ENCODE results near the gene CAB39L. TPM values are rescaled to one million over a fixed set of nuclear protein-coding genes. Genes with fewer than 3 reads are reported as not detected.

Gene CAB39L
- total RNA-seq (2022) (6.2 and 11.1 TPM in 2 replicates), Bru-seq, nascent RNA (percentile 64 among the genes with signal in this experiment), BruChase-seq, experiment 1, labeled RNA remaining after a 6-hour chase (percentile 64 among the genes with signal in this experiment), BruChase-seq, experiment 2, labeled RNA remaining after a 2-hour chase (percentile 58 among the genes with signal in this experiment)
- long read RNA-seq, transcript CAB39L-205 (11 exons, 2,416 nt) = major isoform, 9 of 18 reads
- long read RNA-seq, partial matches to known transcripts = 0 of 18 reads
- long read RNA-seq, other reads (novel, unspliced or antisense) = 9 of 18 reads

DNA sequence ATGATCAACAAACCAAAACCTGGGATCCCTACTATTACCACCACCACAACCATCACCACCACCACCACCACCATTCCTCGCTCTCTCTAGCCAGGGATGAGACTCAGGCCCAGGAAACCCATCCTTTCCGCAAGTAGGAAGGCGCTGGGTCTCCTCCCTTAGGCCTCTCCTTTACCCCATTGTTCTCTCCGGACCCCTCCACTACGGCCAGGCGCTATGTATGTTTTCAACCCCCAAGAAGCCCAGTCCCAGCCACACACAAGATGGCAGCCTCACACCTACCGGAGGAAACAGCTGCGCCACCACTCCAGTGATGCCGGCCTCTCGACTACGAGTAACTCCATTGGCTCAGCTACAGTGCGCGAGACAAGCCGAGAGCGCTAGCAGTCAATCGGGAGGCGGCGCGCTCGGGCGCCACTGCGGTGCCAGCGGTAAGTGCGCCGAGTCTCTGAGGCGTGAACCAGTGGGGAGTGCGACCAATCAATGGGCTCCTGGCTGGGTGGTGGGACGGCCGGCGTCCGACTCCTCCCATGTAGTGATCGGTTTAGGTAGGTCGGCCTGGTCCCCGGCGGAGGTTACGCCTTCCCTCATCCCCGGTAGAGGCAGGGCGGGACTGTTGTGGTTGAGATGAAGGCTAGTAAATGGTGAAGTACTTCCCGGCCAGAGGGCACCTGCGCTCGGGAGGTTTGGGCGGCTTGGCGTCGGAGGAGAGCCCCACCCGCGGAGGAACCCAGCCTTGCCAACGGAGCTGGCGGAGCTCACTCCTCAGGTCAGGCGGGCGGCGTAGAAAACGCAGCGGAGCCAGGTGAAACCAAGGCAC, at the start of gene CAB39L, which contains the start of gene SETDB2:
TSS of gene CAB39L (minus strand) at position 361 of the 820 bp plus-strand sequence. CDS start 61,154 bp downstream, outside the sequence.
TSS of gene SETDB2 (plus strand) at position 571 of the 820 bp plus-strand sequence. CDS start 7,620 bp downstream, outside the sequence.
- no TSS peak for BruUV-seq (replicated peaks)
- peaks cover 7% of the 10 kb centered on the region for H3K4me1 Mint-ChIP-seq (ENCODE audit: insufficient read depth, unreplicated experiment)

DNA sequence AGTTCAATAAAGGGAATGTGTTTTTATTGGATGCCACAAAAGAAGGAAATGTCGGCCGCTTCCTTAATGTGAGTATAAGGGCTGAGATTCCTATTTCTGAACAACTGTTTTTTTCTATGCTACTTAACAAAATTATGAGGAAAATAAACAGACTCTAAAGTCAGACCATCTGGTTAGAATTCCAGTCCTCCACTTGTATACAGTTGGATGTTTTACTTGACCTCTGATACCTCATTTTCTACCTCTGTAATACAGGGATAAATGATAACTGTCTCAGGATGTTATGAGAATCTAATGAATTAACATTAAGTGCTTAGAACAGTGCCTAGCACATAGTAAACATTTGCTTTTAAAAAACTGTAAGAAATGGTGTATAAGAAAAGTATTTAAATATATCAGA, 44.7 kb upstream of the CAB39L start:
- POLR2A ChIA-PET = no interaction called here
- Mint-ChIP-seq H3K36me3 (ENCODE audit: insufficient read depth, unreplicated experiment) (peaks cover 47% of the 10 kb centered on the region), H3K4me1 (ENCODE audit: insufficient read depth, unreplicated experiment) (no peaks in the 10 kb centered on the region)

More for the DNA sequence above, at the start of gene CAB39L, which contains the start of gene SETDB2:
- no peaks in the 10 kb centered on the region for H3K27me3 Mint-ChIP-seq (ENCODE audit: insufficient read depth, unreplicated experiment)
- peaks cover 6% of the 10 kb centered on the region for H3K36me3 Mint-ChIP-seq (ENCODE audit: insufficient read depth, unreplicated experiment)
- H3K9me3 Mint-ChIP-seq (ENCODE audit: unreplicated experiment) = no peaks in the 10 kb centered on the region
- POLR2A ChIA-PET = interaction anchor here (0.6 to 4.8 kb wide), 31 partner anchors 10 to 1468 kb away, joined by 3 to 46 read pairs (median 5); partner anchors contain the start of genes CDADC1, EBPL, KPNA3 and PHF11
- peak; percentile 99 for DNase-seq (ENCODE audit: unreplicated experiment)
- CTCF ChIA-PET = interaction anchor here (0.6 to 1.6 kb wide), 14 partner anchors 10 to 1119 kb away, joined by 3 to 6 read pairs (median 3); no protein-coding TSS in a partner anchor
- intact Hi-C loops (cut with micrococcal nuclease) = loop anchor here (1.0 to 5.0 kb wide), 3 partner anchors 51 to 493 kb away; partner anchors contain the start of genes PHF11 and SPRYD7
- H3K27ac Mint-ChIP-seq (ENCODE audit: low read depth, unreplicated experiment) = peak within 1 kb of the TSS; percentile 99
- TF ChIP-seq CTCF (IDR thresholded peaks at IDR 0.05; ENCODE audit: unreplicated experiment) = peak; percentile 9
- peak within 1 kb of the TSS; percentile 92 for H3K4me3 Mint-ChIP-seq (ENCODE audit: unreplicated experiment)

GRCh38 chr13:49481788-49482187, 37.9 kb upstream of the CAB39L start:
- H3K36me3 Mint-ChIP-seq (ENCODE audit: insufficient read depth, unreplicated experiment) = peaks cover 45% of the 10 kb centered on the region
- no peak for TF ChIP-seq CTCF (IDR thresholded peaks at IDR 0.05; ENCODE audit: unreplicated experiment)
- no peaks in the 10 kb centered on the region for H3K9me3 Mint-ChIP-seq (ENCODE audit: unreplicated experiment)
- POLR2A ChIA-PET = interaction anchor here (0.6 to 1.7 kb wide), 3 partner anchors 11 to 256 kb away, joined by 3 to 4 read pairs (median 3); no protein-coding TSS in a partner anchor
- H3K4me1 Mint-ChIP-seq (ENCODE audit: insufficient read depth, unreplicated experiment) = no peaks in the 10 kb centered on the region
- BruUV-seq (replicated peaks) = no TSS peak
- H3K27ac Mint-ChIP-seq (ENCODE audit: low read depth, unreplicated experiment) = no peak overlapping the region
- CTCF ChIA-PET = interaction anchor here (0.6 to 0.7 kb wide), 3 partner anchors 32 to 308 kb away, joined by 5 to 8 read pairs (median 6); no protein-coding TSS in a partner anchor
- intact Hi-C loops (cut with micrococcal nuclease) = no loop called here
- no peaks in the 10 kb centered on the region for H3K27me3 Mint-ChIP-seq (ENCODE audit: insufficient read depth, unreplicated experiment)
- H3K4me3 Mint-ChIP-seq (ENCODE audit: unreplicated experiment) = no peak overlapping the region
- DNase-seq (ENCODE audit: unreplicated experiment) = no peak

More for the DNA sequence above, 44.7 kb upstream of the CAB39L start:
- no TSS peak for BruUV-seq (replicated peaks)
- Mint-ChIP-seq H3K27me3 (ENCODE audit: insufficient read depth, unreplicated experiment) (no peaks in the 10 kb centered on the region), H3K27ac (ENCODE audit: low read depth, unreplicated experiment) (no peak overlapping the region), H3K9me3 (ENCODE audit: unreplicated experiment) (no peaks in the 10 kb centered on the region), H3K4me3 (ENCODE audit: unreplicated experiment) (no peak overlapping the region)
- DNase-seq (ENCODE audit: unreplicated experiment) = no peak
- no peak for TF ChIP-seq CTCF (IDR thresholded peaks at IDR 0.05; ENCODE audit: unreplicated experiment)
- CTCF ChIA-PET = interaction anchor here (0.6 to 0.8 kb wide), 2 partner anchors 12 to 68 kb away, joined by 3 read pairs; no protein-coding TSS in a partner anchor
- intact Hi-C loops (cut with micrococcal nuclease) = no loop called here
